Muscle of arm (tissue), 12 donors: ENCODE results near the gene PALD1. TPM values are rescaled to one million over a fixed set of nuclear protein-coding genes. Genes with fewer than 3 reads are reported as not detected.

ENCODE experiments used
- DNase-seq: peaks from one replicate; pipeline ENCODE4 v3.0.0-alpha.2; 2013
- polyA plus RNA-seq, 12 donors: library from polyadenylated mRNA; unstranded; fragments of 120-200 nt; gene quantifications; one replicate each; pipeline ENCODE4 v1.2.1, GENCODE V29; 2013; ENCODE audit not compliant: insufficient read length in 12 of 12

The PALD1 gene
- polyA plus RNA-seq, 12 donors: 10.7 to 17.9 (median 13.8) TPM; not detected in 1

GRCh38 chr10:70455213-70455630 lies 23.3 kb upstream of the PALD1 start:
- DNase-seq: no peak

- DNase-seq: no peak
Measured at GRCh38 chr10:70456164-70456563, 22.4 kb upstream of the PALD1 start.

DNA sequence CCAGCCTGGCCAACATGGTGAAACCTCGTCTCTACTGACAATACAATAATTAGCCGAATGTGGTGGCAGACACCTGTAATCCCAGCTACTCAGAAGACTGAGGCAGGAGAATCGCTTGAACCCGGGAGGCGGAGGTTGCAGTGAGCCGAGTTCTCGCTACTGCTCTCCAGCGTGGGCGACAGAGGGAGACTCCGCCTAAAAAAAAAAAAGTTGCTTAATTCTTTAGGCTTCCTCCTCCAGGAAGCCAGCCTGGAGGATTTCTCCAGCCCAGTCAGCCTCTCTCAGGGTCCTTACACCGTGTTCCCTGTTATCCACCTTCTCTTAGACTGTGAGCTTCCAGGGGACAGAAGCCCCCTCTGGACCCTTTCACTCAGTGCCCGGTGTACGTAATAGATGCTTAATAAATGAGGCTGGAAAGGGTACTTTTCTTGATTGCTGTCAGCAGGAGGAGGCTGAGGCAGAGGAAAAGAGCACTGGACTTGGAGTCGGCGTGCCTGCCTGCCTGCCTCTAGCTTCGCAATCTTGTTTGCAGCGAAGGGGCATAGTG lies 20.7 kb upstream of the PALD1 start:
- DNase-seq: no peak

- no peak for DNase-seq
Measured at GRCh38 chr10:70458329-70459060, 20.1 kb upstream of the PALD1 start.

DNA sequence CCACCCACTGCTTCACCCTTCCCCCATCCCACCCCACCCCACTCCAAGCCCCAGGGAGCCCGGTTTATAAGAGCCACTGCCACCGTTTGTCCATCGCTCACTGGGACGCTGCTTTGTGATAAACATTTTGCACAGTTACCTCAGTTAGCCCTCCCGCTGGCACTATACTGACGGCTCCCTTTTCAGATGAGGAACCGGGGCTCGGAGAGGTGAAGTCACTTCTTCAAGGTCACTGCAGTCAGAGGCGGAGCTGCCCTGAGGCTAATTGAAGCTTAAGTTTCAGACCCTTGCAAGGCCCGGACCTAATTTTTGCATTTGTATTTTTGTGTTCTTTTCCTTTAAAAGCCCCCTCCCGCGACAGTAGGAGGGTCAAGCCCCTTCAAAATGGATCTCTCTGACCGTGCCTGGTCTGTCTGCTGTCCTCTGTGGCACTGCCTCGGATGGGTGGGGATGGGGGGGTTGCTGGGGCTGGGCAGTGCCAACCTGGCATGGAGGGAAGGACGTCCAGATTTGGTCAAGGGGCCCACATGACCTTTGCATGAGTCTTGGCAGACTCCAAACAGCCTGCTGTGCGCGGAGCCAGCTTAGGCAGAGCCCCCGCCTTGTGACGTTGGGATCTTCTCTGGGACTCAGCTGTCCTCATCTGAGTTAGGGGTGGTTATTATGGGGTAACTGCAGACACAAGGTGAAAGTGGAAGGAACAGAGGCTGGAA lies 19.4 kb upstream of the PALD1 start:
- DNase-seq: no peak

- no peak for DNase-seq
Measured at GRCh38 chr10:70459774-70460490, 18.6 kb upstream of the PALD1 start.

- peak; percentile 56 for DNase-seq
Measured at GRCh38 chr10:70461397-70462348, 16.9 kb upstream of the PALD1 start.

DNA sequence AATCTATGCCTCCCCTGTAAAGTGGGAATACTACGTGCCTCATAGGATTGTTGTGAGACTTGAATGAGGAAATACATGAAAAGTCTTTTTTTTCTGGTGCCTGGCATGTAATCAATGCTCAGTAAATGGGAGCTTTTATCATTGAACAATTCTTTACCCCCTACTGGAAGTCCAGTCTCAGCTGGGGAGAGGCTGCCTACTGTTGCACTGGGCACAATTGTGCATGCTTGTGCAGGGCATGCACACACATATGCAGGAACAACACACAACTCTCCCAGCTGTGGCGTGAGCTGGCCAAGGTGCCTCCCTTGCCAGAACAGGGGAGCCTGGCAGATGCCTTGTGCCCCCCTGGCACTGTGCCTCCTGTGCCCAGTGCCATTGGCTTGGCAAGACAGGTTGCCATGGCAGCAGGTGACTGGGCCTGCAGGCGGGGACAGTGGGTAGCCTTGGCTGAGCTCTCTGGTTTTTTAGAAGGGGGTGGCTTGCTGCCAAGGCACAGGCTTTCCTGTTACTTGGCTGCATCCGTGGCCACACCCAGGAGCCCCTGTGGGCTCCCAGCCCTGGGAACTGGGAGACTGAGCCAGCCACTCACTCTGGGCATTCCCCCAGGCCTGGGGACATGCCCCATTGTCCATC lies 16.1 kb upstream of the PALD1 start:
- no peak for DNase-seq

DNA sequence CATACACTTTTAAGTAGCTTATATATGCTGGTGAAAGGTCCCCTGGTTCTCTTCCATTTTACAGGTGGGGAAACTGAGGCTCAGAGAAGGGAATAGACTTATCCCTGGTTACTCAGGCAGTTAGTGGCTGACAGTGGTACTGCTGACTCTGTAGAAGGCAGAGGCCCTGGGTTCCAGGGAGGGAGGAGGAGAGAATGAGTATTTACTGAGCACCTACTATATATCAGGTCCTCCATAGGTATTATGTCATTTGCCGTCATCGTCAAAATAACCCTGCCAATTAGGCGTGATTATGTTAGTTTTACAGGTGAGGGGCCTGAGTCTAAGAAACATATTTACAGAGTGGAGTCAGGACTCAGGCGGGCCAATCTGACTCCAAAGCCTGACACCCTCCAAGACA lies 13.3 kb upstream of the PALD1 start:
- no peak for DNase-seq

DNA sequence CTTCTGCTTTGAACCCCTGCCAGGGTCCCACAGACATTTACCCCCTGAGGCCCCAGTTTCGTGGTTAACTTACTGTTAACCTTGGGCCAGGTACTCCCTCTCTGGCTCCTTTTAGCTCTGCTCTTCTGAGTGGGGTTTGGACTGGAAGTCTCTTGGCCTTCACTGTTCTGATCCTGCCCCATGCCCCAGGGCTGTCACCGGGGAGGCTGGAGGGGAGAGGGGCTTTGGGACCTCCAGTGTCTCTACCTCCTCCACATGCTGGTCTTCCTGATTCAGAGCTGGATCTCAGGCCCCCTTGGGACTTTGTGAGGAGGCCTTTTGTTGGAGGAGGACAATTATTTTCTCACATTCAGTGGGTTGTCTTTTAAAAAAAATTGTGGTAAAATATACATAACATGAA lies 12.7 kb upstream of the PALD1 start:
- DNase-seq: no peak

DNA sequence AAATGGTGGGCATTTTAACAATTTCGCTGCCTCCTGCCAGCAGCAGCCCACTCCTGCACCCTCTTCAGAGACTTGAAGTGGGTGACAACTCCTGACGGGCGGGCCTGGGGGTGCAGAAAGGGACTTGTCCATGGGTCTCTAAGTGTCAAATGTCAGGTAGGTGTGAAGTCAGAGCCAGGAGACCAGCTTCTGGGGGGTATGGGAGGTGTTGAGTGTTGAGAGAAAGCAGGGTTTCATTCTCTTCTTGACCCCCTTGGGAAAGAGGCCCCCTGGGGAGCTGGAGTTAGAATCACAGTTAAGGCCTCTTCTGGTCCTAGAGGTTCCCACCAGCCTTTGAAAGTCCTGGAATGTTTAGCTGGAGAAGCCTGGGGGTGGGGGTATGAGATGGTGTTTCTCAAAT lies 11.6 kb upstream of the PALD1 start:
- DNase-seq: no peak

GRCh38 chr10:70472799-70473454 lies 5.6 kb upstream of the PALD1 start:
- no peak for DNase-seq

GRCh38 chr10:70474780-70475179 lies 3.8 kb upstream of the PALD1 start:
- DNase-seq: no peak

DNA sequence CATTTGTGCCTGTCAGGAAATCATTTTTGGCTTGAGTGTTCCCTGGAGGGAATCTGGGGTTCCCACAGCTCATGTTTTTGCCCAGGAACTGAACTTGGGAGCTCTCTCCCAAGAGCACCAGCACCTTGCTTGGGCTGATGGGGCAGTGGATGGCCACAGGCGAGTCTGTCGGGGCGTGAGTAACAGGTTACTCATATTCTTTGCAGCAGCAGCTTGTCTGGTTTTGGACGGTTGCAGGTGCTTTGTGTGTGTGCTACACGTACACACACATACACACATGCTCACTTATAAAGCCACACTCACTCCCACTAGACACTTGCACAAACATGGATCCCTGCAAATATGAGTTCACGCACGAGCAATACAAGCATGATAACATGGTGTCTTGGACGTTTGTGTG lies 2.9 kb upstream of the PALD1 start:
- no peak for DNase-seq

DNA sequence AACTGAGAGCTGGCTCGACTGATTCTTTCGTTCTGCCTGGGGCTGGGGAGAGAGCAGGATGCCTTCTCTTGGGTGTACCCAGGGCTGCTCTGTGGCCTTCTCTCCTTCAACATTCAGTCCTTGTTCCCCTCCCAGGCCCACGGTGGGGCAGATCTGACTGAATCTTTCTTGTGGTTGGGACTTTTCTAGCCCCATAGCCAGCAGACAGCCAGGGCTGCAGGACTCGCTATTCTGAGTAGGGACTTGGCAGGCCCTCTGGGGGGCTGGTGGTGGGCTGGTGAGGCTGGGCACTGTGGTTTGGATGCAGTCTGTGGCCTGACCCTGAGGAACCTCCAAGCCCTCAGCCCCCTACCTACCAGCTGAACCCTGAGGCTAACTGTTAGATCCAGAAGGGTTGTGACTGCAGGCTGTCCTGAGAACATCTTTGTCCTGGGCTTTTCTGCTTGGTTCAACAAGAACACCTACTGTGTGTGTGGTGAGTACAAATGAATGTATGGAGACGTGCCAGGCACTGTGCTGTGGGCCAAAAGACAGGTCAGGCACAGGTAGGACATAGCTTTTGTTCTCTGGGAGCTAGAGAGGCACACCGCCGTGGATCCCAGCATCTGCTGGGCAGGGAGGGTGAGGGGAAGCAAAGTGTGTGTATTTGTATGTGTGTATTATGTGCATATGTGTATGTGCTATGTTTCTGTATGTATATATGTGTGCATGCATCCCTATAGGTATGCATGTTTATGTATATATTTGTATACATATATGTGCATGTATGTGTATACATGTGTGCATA lies 2.1 kb upstream of the PALD1 start:
- DNase-seq: no peak

GRCh38 chr10:70477661-70478162 lies 855 bp upstream of the PALD1 start:
- no peak for DNase-seq

GRCh38 chr10:70479165-70479581 lies 606 bp downstream of the PALD1 start:
- DNase-seq: no peak

DNA sequence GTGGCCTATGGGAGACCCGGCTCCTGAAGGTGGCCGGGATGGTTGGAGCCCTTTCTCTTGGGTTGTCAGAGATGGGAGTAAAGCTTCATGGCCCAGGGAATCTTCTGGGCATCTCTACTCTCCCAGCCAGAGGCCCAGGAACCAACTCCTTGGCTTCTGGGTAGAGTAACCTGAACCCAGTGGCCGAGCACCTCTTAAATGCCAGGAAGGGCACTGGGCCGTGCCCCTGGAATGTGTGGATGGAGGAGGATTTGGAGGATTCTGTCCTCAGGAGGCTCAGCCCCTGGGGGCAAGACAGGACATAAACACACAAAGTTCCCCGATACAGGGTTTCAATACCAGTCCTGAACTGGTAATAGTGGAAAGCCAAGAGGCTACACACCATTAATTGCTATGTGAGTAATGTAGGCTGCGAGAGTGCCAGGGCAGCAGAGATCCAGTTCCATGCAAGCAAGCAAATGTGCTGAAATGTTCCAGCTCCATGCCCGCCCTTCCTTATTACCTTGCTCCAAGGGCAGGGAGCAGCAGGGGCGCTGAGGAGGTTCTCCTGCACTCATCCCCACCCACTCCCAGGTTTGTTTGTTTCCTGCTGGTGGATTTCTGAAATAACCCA lies 1.2 kb downstream of the PALD1 start:
- no peak for DNase-seq
